Fibroblast of villous mesenchyme (primary cell): ENCODE results near the gene SNAPC2. TPM values are rescaled to one million over a fixed set of nuclear protein-coding genes. Genes with fewer than 3 reads are reported as not detected.
"Not testable (repeated sequence)": the region's sequence is repeated elsewhere in the genome, so short reads cannot be mapped to it uniquely, and the experiment has no call there.

ENCODE experiments used
- DNase-seq: peaks from one replicate; pipeline ENCODE4 v3.0.0-alpha.2; 2010; ENCODE audit warnings: low read depth
- H3K4me3 ChIP-seq: 2 replicates; pipeline ENCODE4 v1.5.1; 2011; ENCODE audit warnings: low read depth, mild to moderate bottlenecking, low read length
- total RNA-seq: library from RNA; depleted of rRNA; stranded (reverse); fragments of >200 nt; gene quantifications from 2 replicates; pipeline ENCODE4 v1.2.3, GENCODE V29; 2012
- TF ChIP-seq, protein P1 (sequence below): IDR thresholded peaks from 2 replicates; pipeline ENCODE4 v1.5.1; 2012; ENCODE audit warnings: low read depth, mild to moderate bottlenecking, low read length; ENCODE audit not compliant: insufficient read depth

SNAPC2 gene
- total RNA-seq, 1 donor: 17.7 TPM

DNA sequence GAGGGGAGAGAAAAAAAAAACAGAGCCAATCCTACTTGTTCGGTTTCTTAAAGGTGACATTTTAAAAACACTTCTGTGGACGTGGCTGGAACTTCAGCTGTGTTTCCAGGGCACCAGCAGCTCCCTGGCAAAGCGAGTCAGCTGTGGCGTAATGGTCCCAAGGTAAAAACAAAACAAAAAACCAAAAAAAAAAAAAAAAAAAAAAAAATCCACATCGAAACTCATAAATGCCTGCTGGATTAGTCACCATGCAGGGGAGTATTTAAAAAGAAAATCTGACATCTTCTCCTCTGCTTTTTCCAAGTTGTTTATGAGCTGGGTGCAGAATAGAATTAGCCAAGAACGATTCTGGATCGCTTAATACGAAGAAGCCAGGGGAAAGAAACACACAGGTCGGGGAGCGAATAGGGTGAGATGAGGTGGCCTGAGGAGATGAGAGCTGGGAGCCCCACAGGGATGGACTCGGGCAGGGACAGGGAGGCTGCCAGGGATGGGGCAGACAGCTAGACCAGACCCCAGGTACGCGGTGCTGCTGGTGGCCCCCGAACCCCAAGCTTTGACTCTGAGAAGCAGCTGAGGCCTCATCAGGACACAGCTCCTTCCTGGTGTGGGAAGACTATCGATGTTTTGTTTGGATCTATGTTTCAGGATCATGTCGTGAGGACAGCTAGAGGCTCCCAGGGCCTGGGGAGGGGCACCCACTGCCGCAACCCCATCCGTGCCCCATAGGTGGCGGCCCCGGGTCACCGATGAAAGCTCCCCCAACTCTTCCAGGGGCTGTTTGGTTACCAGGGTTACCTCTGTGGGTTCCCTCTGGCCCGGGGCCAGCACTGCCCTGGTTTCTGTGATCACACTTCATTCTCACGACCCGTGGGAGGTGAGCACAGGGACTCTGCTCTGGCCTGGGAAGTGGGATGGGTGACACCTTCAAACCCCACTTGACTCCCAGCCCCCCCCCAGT, 8.9 kb downstream of the SNAPC2 start:
- DNase-seq: peak; percentile 93
- TF ChIP-seq, protein P1, sequence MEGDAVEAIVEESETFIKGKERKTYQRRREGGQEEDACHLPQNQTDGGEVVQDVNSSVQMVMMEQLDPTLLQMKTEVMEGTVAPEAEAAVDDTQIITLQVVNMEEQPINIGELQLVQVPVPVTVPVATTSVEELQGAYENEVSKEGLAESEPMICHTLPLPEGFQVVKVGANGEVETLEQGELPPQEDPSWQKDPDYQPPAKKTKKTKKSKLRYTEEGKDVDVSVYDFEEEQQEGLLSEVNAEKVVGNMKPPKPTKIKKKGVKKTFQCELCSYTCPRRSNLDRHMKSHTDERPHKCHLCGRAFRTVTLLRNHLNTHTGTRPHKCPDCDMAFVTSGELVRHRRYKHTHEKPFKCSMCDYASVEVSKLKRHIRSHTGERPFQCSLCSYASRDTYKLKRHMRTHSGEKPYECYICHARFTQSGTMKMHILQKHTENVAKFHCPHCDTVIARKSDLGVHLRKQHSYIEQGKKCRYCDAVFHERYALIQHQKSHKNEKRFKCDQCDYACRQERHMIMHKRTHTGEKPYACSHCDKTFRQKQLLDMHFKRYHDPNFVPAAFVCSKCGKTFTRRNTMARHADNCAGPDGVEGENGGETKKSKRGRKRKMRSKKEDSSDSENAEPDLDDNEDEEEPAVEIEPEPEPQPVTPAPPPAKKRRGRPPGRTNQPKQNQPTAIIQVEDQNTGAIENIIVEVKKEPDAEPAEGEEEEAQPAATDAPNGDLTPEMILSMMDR: peak; percentile 57
- H3K4me3 ChIP-seq: peak overlapping the region; percentile 27

DNA sequence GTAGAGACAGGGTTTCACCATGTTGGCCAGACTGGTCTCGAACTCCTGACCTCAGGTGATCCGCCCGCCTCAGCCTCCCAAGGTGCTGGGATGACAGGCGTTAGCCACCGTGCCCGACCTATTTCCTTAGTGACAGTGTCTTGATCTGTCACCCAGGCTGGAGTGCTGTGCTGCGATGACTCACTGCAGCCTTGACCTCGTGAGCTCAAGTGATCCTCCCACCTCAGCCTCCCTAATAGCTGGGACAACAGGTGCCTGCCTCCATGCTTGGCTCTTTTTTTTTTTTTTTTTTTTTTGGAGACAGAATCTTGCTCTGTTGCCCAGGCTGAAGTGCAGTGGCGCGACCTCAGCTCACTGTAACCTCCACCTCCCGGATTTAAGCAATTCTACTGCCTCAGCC, 9.9 kb downstream of the SNAPC2 start:
- not testable (repeated sequence) for H3K4me3 ChIP-seq, DNase-seq

DNA sequence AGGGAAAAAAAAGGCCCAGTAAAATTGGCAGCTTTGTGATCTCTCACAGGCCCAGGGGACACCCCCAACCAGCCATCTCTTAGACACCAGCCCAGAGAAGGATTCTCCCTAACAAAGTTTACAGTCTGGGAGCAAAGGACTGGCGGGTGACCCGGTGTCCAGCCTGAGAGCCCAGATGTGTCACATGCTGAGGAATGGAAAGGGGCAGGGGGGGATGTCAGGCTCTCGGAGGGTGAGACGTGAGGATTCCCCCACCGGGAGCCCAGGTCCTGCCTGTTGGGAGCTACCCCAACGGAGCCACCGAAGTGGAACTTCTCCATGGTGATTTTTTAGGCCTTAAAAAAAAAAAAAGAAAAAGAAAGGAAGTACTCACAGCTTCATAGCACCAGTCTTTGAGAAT, 10.6 kb downstream of the SNAPC2 start:
- TF ChIP-seq, protein P1: no peak
- H3K4me3 ChIP-seq: no peak overlapping the region
- no peak for DNase-seq

DNA sequence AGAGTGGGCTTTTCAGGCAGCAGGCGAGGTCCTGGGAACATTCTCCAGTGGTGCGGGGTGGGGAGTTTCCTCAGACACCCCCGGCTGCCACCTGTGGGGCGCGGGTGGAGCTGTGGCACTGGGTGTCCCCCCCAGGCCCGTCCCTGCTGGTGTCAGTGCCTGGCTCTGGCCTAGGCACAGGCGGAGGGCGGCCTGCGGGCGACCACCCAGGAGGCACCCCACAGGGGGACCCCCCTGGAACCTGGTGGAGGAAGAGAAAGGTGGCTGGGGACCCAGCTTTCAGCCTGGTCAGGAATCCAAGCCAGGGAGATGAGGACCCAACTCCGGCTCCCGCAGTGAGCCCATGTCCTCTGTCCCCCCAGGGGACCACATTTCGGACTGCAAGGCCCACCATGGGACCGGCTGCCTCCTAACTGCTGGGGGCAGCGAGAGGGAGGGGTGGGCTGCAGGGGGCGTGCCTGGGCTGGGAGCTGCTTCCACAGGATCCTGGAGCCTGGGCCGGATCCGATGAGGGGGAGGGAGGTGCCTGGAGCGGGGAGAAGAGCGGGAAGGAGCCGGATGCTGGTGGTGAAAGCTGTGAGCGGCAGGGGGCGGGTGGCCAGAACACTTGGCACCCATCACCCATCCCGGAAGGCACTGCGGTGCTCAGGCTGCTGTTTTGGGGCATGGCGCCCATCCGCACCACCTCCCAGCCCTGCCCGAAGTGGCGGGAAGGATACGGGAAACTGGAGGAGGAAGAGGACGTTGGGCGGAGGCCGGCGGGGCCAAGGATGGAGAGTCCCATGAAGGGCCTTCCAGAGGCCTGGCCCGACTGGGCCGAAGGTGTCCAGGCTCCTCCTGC, 11.3 kb downstream of the SNAPC2 start:
- DNase-seq: no peak
- TF ChIP-seq, protein P1: no peak
- H3K4me3 ChIP-seq: no peak overlapping the region

DNA sequence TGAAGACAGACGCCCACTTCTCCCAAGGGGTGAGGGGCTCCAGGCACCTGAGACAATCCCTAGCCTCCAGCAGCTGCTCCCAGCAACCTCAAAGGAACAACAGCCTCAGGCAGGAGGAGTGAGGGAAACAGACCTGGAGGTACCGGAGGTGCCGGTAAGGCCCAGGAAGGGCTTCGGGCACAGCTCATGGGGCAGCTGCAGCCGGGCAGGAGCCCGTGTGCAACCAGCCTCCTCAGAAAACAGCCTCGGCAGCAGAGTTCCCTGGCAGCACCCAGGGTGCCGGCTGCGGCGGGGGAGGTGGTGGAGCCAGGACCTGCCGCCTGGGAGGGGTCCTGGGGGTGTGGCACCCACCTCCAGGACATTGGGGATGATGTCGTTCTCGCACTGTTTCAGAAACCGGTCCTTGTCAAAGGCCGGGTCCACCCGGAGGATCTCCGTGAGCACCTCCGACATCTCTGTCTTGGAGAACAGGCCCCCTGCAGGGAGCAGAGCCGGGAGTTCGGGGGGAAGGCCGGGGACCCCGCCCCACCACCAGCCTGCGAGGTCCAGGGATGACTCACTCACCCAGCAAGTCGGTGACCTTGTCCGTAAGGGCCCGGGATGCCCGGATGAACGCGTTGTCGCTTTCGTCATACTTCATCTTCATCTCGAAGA, 12.3 kb downstream of the SNAPC2 start:
- H3K4me3 ChIP-seq: no peak overlapping the region
- TF ChIP-seq, protein P1: no peak
- DNase-seq: no peak

DNA sequence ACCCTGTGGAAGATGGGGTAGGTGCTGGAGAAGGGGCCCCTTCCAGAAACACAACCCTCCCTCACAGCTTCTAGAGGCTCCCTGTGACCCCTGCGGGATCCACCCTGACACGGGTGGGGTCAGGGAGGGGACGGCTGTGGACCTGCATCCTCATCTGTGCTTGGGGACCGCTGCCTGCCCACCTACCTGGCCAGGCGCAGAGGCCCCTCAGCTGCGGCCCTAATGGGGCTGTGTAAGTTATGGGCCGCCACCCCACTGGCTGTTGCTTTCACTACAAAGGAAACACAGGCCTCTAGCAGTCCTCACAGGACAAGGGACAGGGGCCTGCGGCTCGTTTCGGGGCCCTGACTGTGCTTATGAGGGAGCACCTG, 12.8 kb downstream of the SNAPC2 start:
- TF ChIP-seq, protein P1: no peak
- no peak for DNase-seq
- H3K4me3 ChIP-seq: no peak overlapping the region

DNA sequence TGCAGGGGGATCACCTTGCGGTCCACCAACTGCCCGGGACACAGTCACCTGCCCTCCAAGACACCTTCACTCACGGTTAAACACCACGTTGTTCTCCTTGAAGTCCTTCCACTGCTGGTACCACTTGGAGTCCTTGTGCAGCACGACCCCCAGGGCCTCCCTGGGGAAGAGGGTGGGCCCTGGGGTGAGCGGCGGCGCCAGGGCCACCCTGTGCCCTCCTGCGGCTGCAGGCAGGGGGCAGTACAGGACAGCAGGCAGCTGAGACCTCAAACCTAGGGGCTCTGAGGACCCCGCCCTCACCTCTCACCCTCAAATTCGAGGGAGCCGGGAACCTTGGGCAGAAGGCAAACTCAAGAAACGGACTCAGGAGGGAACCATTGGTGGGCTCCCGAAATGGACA, 13.3 kb downstream of the SNAPC2 start:
- TF ChIP-seq, protein P1: peak; percentile 31
- no peak for DNase-seq
- no peak overlapping the region for H3K4me3 ChIP-seq
